Activated CD4-positive, alpha-beta T cell treated with anti-CD3 and anti-CD28 coated beads, Interleukin-2, amount 50 U/mL, for 48 hours (primary cell): Measurements from ENCODE around the gene DNM1.
"Not testable (repeated sequence)": the region's sequence is repeated elsewhere in the genome, so short reads cannot be mapped to it uniquely, and the experiment has no call there.

Experiments used
- DNase-seq, 2 experiments: peaks; one replicate each; pipeline ENCODE4 v3.0.0-alpha.2; 2020

Gene DNM1

GRCh38 chr9:128253140-128253990 is 50.2 kb downstream of the DNM1 start:
- DNase-seq, result no peak

DNA sequence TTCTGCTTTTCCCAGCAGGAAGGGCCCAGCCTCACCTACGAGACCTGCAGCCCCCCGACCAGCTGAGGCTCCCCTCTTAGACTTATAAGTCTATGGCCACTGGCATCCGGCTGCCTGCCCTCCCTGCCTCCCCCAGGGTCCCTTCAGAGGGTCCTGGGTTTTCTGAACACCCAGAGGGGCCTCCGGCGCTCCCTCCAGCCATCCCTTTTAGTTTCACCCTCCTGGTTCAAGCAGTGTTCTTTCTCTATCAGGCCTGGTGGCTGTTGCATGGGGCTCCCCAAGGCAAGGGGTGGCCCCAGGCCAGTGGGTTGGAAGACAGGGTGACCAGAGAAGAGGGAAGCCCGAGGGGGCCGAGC is 50.8 kb downstream of the DNM1 start:
- DNase-seq, result no peak

- DNase-seq, result no peak
Observed at GRCh38 chr9:128254362-128254761, 51.2 kb downstream of the DNM1 start.

DNA sequence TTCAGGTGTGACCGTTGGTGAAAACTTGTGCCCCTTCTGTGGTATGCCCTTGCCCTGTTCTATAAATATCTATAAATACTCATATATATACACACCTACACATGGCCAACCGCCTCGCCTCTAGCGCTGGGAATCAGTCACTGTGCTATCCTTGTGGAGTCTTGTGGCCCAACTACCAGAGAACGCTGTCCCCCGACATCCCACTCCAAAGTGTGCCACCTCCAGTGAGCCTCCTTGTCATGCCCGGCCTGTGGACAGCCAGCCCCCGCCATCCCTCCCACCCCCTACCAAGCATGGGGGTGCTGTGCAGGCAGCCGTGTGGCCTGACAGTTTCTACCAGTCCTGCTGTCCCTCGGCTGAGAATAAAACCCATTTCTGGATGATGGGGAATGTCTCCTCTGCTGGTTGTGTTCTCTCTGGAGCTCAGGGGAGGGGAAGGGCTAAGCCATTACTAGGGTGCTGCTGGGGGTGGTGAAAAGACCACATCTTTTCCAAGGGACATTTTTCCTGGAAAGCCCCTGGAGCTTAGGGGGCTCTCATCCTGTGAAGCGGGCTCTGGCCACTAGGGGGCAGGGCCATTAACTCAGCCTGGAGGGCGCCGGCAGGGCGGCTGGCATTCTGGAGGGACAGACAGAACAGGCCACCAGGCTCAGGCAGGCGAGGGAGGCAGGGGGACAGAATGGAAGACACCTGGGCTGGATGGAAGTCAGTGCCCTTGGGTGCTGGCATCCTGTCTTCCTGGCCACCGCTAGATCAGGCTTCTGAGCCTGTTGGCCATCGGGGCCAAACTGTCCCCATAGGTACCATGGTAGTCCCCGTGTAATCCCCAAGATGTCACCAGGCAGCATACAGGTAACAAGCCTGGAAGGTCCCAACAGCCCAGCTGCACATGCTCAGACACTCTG is 51.9 kb downstream of the DNM1 start:
- DNase-seq, result peak; percentile 58 to 65

GRCh38 chr9:128257086-128257825 is 54.1 kb downstream of the DNM1 start:
- DNase-seq, result no peak

DNA sequence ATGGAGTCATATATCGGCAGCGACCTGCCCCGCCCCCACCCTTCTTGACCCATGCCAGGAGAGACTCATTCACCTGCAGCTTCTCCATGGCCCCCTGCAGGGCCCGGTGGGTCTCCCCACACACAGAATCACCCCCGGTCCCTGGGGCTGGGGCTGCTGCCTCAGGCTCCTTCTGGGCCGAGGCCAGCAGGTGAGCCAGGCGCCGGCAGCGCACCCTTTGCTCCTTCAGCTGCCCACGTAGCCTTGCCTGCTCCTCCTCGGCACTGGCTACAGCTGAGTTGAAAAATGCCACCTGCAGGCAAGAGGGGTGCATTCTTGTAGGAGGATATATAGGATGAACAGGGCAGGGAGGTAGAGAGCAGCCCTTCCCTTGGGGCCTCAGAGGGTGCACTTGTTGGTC is 54.7 kb downstream of the DNM1 start:
- DNase-seq, result no peak

- DNase-seq, result no peak
Observed at GRCh38 chr9:128258326-128258725, 55.1 kb downstream of the DNM1 start.

- DNase-seq, result no peak
Observed at GRCh38 chr9:128259156-128259555, 56.0 kb downstream of the DNM1 start.

GRCh38 chr9:128260340-128260739 is 57.2 kb downstream of the DNM1 start:
- no peak for DNase-seq

- DNase-seq, result no peak
Observed at GRCh38 chr9:128262687-128263086, 59.5 kb downstream of the DNM1 start.

DNA sequence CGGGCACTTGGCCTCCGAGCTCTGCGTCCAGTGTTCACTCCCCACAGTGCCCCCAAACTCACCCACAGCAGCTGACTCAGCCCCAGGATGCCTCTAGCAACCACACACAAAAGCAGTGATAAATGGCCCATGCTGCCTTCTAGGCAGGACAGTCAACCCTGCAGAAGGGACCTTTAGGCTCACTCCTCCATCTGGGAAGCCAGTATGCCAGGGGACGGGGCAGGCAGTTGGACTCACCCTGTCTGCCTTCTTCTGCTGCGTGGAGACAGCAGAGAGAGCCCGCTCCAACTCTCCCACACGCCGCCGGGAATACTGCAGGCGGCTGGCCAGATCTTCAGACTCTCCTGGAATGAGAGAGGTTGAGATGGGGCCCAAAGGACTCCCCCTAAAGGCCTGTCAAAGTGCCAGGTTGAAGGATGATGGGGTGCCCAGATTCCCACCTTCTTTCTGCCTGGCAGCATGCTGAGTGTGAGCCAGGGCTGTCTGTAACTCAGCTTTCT is 62.2 kb downstream of the DNM1 start:
- no peak for DNase-seq

- DNase-seq, result no peak
Observed at GRCh38 chr9:128266868-128267590, 63.9 kb downstream of the DNM1 start.

DNA sequence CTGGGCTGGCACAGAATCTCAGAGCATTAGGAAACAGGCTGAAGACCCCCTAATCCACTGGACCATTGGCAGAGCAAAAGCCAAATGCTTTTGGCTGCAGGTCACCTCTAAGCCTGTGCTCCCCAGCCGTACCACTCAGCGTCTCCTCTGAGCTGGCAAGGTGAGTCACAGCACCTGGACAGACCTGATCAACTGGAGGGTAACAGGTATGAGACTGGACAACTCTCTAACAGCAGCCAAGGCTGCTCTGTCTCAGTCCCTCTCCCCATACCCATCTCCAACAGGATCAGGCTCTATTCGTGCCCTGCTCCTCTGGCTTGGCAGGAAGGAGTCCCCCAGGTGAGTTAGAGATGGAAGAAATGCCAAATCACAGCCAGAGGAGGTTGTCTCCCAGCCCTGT is 67.9 kb downstream of the DNM1 start:
- DNase-seq, result no peak

DNA sequence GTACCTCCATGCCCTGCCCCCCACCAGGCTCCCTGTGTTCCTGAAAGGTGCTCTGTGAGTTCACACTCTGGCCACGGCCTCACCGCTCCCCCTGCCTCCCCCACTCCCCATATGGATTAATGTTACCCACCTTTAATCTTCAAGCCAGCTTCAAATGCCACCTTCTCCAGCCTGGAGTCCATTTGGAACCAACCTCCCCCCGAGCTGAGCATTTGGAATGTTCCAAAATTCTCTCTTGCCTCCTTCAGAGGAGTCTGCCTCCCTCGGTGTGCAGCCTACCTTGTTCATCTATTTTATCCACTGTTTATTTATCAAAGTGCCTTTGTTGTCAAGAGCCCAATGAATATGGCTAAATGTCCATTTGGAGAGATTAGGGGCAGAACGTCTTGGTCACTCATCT is 68.3 kb downstream of the DNM1 start:
- no peak for DNase-seq

GRCh38 chr9:128274245-128274644 is 71.1 kb downstream of the DNM1 start:
- DNase-seq, result no peak

- DNase-seq, result no peak
Observed at GRCh38 chr9:128275198-128276007, 72.2 kb downstream of the DNM1 start, which contains the start of gene GOLGA2. Gene GOLGA2 (minus strand): TSS chr9:128276007. CDS start chr9:128275976, 31 bp downstream.

GRCh38 chr9:128276008-128276573 is 72.9 kb downstream of the DNM1 start, which contains the start of gene SWI5:
Gene SWI5 (plus strand): TSS chr9:128276276.
- DNase-seq, result peak; percentile 100

DNA sequence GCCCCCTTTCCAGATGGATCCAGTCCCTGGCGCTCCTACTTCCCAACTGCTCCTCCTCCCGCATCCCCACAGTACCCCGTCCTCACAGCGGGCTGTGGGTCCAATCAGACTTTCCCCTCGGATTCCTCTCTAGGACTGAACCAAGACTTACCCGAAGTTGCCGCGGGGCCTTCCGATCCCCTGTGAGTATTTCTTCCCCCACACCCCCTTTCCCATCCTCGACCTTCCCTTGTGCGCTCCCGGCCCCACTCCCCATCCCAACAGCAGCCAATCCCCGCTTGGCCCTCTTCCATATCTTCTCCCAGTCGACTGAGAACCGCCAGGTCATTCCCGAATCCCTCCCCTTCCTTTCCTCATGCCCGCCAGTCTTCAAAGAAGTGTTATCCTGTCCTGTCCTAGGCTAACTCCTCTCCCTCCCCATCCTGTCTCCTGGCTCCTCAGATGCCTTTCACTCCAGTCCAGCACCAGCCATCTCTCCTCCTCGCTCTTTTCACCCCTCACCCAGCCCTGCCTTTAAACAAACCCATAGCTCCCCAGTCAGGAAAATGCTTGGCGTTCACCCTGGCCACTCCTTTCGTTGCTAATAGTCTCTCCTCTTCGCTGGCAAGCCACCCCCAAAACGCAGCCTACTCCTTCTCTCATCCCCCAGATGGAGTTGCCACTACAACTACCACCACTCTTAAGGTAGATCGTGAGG is 73.5 kb downstream of the DNM1 start:
- peak in 1 of 2 experiments; percentile 6 for DNase-seq

GRCh38 chr9:128279088-128280073 is 76.2 kb downstream of the DNM1 start:
- DNase-seq, result not testable (repeated sequence)
